HS-5 (cell line): Measurements from ENCODE around the gene ACOT7.
"Not testable (repeated sequence)": the region's sequence is repeated elsewhere in the genome, so short reads cannot be mapped to it uniquely, and the experiment has no call there.

Experiments
- DNase-seq: peaks from one replicate; pipeline ENCODE4 v3.0.0-alpha.2; 2012; ENCODE audit warnings: low read depth

Gene ACOT7

GRCh38 chr1:6310116-6310848 is 83.3 kb downstream of the ACOT7 start:
- no peak for DNase-seq

- no peak for DNase-seq
Observed at GRCh38 chr1:6309564-6309963, 84.0 kb downstream of the ACOT7 start.

GRCh38 chr1:6308449-6308848 is 85.1 kb downstream of the ACOT7 start:
- no peak for DNase-seq

GRCh38 chr1:6307682-6308081 is 85.9 kb downstream of the ACOT7 start:
- not testable (repeated sequence) for DNase-seq

- DNase-seq = no peak
Observed at GRCh38 chr1:6307099-6307498, 86.5 kb downstream of the ACOT7 start.

- no peak for DNase-seq
Observed at GRCh38 chr1:6303397-6304012, 90.1 kb downstream of the ACOT7 start.

GRCh38 chr1:6302568-6302967 is 91.0 kb downstream of the ACOT7 start:
- DNase-seq = no peak

GRCh38 chr1:6301526-6301925 is 92.0 kb downstream of the ACOT7 start:
- no peak for DNase-seq

- DNase-seq = no peak
Observed at GRCh38 chr1:6300342-6301048, 93.1 kb downstream of the ACOT7 start.

- DNase-seq = no peak
Observed at GRCh38 chr1:6299557-6300165, 93.9 kb downstream of the ACOT7 start.

- DNase-seq = no peak
Observed at GRCh38 chr1:6298940-6299465, 94.6 kb downstream of the ACOT7 start.

- DNase-seq = no peak
Observed at GRCh38 chr1:6298530-6298929, 95.0 kb downstream of the ACOT7 start.

- no peak for DNase-seq
Observed at GRCh38 chr1:6295910-6296309, 97.7 kb downstream of the ACOT7 start.

GRCh38 chr1:6294890-6295556 is 98.5 kb downstream of the ACOT7 start:
- no peak for DNase-seq

- DNase-seq = no peak
Observed at GRCh38 chr1:6294080-6294889, 99.3 kb downstream of the ACOT7 start.

GRCh38 chr1:6292102-6292501 is 101.5 kb downstream of the ACOT7 start:
- no peak for DNase-seq

- no peak for DNase-seq
Observed at GRCh38 chr1:6288665-6289064, 104.9 kb downstream of the ACOT7 start.

GRCh38 chr1:6288026-6288425 is 105.5 kb downstream of the ACOT7 start:
- DNase-seq = no peak

GRCh38 chr1:6287431-6287886 is 106.1 kb downstream of the ACOT7 start:
- no peak for DNase-seq

- no peak for DNase-seq
Observed at GRCh38 chr1:6287029-6287428, 106.5 kb downstream of the ACOT7 start.

GRCh38 chr1:6286266-6286665 is 107.3 kb downstream of the ACOT7 start:
- DNase-seq = no peak
